HG02870 (cell line): ENCODE results near the gene CRTC1.
A peak's percentile ranks its signal among the peaks of the same experiment; 100 is the strongest.

ENCODE experiments used
- ATAC-seq: cut with Tn5 transposase; IDR thresholded peaks from one replicate; pipeline ENCODE4 v1.9.1; 2021; ENCODE audit warnings: mild to moderate bottlenecking, moderate library complexity; ENCODE audit not compliant: unreplicated experiment

The CRTC1 gene

GRCh38 chr19:18697680-18698079 is 14.2 kb downstream of the CRTC1 start:
- no peak for ATAC-seq

GRCh38 chr19:18698321-18699167 is 15.1 kb downstream of the CRTC1 start:
- ATAC-seq: no peak

GRCh38 chr19:18699403-18700054 is 16.0 kb downstream of the CRTC1 start:
- no peak for ATAC-seq

- peak; percentile 75 for ATAC-seq
Measured at GRCh38 chr19:18700501-18701249, 17.2 kb downstream of the CRTC1 start.

- ATAC-seq: peak; percentile 13
Measured at GRCh38 chr19:18701250-18701608, 17.7 kb downstream of the CRTC1 start.

- ATAC-seq: no peak
Measured at GRCh38 chr19:18704054-18704453, 20.6 kb downstream of the CRTC1 start.

GRCh38 chr19:18704971-18705370 is 21.5 kb downstream of the CRTC1 start:
- no peak for ATAC-seq

- ATAC-seq: no peak
Measured at GRCh38 chr19:18708452-18709231, 25.2 kb downstream of the CRTC1 start.

- no peak for ATAC-seq
Measured at GRCh38 chr19:18709546-18709945, 26.1 kb downstream of the CRTC1 start.

- no peak for ATAC-seq
Measured at GRCh38 chr19:18710186-18710585, 26.7 kb downstream of the CRTC1 start.

GRCh38 chr19:18710996-18711751 is 27.7 kb downstream of the CRTC1 start:
- no peak for ATAC-seq

GRCh38 chr19:18711893-18712292 is 28.4 kb downstream of the CRTC1 start:
- ATAC-seq: no peak

- ATAC-seq: no peak
Measured at GRCh38 chr19:18712981-18713380, 29.5 kb downstream of the CRTC1 start.

- no peak for ATAC-seq
Measured at GRCh38 chr19:18713550-18714117, 30.2 kb downstream of the CRTC1 start.

GRCh38 chr19:18715416-18715815 is 31.9 kb downstream of the CRTC1 start:
- ATAC-seq: no peak

GRCh38 chr19:18716857-18717256 is 33.4 kb downstream of the CRTC1 start:
- ATAC-seq: no peak

GRCh38 chr19:18717601-18718000 is 34.1 kb downstream of the CRTC1 start:
- ATAC-seq: no peak

GRCh38 chr19:18718015-18718526 is 34.6 kb downstream of the CRTC1 start:
- no peak for ATAC-seq

- ATAC-seq: no peak
Measured at GRCh38 chr19:18718846-18719458, 35.5 kb downstream of the CRTC1 start.
